ENCODE data around the gene KIF17.
A peak's percentile ranks its signal among the peaks of the same experiment; 100 is the strongest.

The KIF17 gene

DNA sequence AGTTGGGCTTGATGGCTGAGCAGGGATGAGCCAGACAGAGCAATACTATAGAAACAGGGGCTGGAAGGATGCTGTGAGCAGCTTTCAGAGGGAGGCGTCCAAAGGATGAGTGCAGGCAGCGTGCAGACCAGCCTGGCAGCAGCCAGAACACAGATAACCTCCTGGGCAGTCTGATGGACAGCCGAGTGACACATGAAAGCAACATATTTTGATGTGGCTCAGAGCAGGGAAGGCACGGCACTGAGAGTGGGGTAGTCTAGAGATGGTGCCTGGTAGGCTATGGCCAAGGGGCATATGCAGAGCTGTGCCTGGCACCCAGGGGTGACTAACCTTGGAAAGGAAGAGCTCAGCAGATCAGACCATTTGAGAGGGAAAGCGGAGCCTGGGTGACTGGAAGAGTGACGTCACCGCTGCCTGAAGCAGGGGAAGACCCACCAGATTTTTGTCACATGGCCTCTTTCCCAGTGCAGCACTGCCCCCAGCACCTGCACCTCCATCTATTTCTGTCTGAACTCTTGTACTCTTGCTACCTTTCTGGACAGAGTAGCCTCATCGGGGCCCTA is 80.9 kb downstream of the KIF17 start:
- TF ChIP-seq, protein P1, sequence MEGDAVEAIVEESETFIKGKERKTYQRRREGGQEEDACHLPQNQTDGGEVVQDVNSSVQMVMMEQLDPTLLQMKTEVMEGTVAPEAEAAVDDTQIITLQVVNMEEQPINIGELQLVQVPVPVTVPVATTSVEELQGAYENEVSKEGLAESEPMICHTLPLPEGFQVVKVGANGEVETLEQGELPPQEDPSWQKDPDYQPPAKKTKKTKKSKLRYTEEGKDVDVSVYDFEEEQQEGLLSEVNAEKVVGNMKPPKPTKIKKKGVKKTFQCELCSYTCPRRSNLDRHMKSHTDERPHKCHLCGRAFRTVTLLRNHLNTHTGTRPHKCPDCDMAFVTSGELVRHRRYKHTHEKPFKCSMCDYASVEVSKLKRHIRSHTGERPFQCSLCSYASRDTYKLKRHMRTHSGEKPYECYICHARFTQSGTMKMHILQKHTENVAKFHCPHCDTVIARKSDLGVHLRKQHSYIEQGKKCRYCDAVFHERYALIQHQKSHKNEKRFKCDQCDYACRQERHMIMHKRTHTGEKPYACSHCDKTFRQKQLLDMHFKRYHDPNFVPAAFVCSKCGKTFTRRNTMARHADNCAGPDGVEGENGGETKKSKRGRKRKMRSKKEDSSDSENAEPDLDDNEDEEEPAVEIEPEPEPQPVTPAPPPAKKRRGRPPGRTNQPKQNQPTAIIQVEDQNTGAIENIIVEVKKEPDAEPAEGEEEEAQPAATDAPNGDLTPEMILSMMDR (conservative IDR thresholded peaks at IDR 0.05), result no peak
- no peak overlapping the region for H3K27ac ChIP-seq

- H3K27ac ChIP-seq, result peak overlapping the region; percentile 87
- TF ChIP-seq, protein P1 (conservative IDR thresholded peaks at IDR 0.05), result no peak
These were observed 83.2 kb downstream of the KIF17 start for GRCh38 chr1:20634594-20635084.

- TF ChIP-seq, protein P1 (conservative IDR thresholded peaks at IDR 0.05), result no peak
- peak overlapping the region; percentile 87 for H3K27ac ChIP-seq
These were observed 83.7 kb downstream of the KIF17 start for GRCh38 chr1:20634065-20634593.

- H3K27ac ChIP-seq, result peak within 1 kb of the TSS; percentile 87
- TF ChIP-seq, protein P1 (conservative IDR thresholded peaks at IDR 0.05), result peak; percentile 99
These were observed 84.4 kb downstream of the KIF17 start, which contains the start of gene PINK1 for GRCh38 chr1:20633190-20634064. Gene PINK1, plus strand, starts transcription at chr1:20633458. Its CDS starts 91 bp downstream, at chr1:20633549.

GRCh38 chr1:20632386-20632785 is 85.4 kb downstream of the KIF17 start:
- TF ChIP-seq, protein P1 (conservative IDR thresholded peaks at IDR 0.05), result no peak
- no peak overlapping the region for H3K27ac ChIP-seq

DNA sequence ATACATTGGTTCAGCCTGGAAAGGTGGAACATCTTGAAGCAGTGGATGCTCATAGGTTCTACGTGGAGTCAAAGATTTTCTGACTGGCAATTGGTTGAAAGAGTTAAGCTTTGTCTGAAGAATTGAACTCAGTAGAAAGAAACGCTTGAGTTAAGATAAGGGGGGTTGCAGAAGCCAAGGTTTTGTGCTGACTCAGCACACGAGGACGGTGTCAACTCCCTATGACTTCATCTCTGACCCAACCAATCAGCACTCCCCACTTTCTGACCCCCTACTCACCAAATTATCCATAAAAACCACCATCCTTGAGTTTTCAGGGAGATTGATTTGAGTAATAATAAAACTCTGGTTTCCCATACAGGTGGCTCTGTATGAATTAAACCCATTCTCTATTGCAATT is 87.1 kb downstream of the KIF17 start:
- H3K27ac ChIP-seq, result no peak overlapping the region
- TF ChIP-seq, protein P1 (conservative IDR thresholded peaks at IDR 0.05), result no peak

DNA sequence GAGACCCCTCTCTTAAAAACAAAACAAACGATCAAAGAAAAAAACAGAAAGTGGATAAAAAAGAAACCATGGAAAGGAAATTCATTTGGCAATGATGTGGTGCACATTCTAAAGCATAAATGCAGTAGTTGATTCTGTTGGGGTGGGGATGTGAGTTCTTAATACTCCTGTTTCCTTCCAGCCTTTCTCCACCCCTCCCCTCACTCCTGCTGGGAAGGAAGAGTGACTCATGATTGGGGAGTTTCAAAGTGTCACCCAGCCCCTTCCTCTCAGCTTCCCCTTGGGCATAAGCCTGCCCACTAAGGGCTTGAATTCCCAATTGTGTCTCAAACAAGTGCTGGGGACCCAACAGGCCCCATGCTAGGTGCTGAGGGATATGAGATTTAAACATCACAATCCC is 91.3 kb downstream of the KIF17 start:
- H3K27ac ChIP-seq, result no peak overlapping the region
- TF ChIP-seq, protein P1 (conservative IDR thresholded peaks at IDR 0.05), result no peak

Data from VCaP (cell line).